ENCODE data around the gene OR2M7. TPM values are rescaled to one million over a fixed set of nuclear protein-coding genes. Genes with fewer than 3 reads are reported as not detected.

OR2M7 gene
- total RNA-seq, 1 donor from 2014 or later, result not detected

GRCh38 chr1:248303324-248303723, 21.0 kb downstream of the OR2M7 start, which contains the start of gene OR2T12:
OR2T12 (minus strand) TSS chr1:248303424; CDS start chr1:248295578, 7,846 bp downstream.
- Histone ChIP-seq H3K36me3 (no peaks in the 10 kb centered on the region), H3K4me3 (no peak within 1 kb of the TSS), H3K27ac (replicated peaks) (no peak within 1 kb of the TSS), H3K27me3 (ENCODE audit: low read depth) (no peaks in the 10 kb centered on the region), H3K9me3 (replicated peaks) (peaks cover 10% of the 10 kb centered on the region), H3K4me1 (no peaks in the 10 kb centered on the region)
- TF ChIP-seq CTCF (IDR thresholded peaks at IDR 0.05; ENCODE audit: borderline replicate concordance), result no peak
- DNase-seq, result no peak
- intact Hi-C loops (cut with micrococcal nuclease), result no loop called here

GRCh38 chr1:248288391-248288790, 36.0 kb downstream of the OR2M7 start:
- Histone ChIP-seq H3K36me3 (no peaks in the 10 kb centered on the region), H3K4me3 (no peak overlapping the region), H3K9me3 (replicated peaks) (peaks cover 8% of the 10 kb centered on the region), H3K27ac (replicated peaks) (no peak overlapping the region), H3K4me1 (no peaks in the 10 kb centered on the region), H3K27me3 (ENCODE audit: low read depth) (no peaks in the 10 kb centered on the region)
- TF ChIP-seq CTCF (IDR thresholded peaks at IDR 0.05; ENCODE audit: borderline replicate concordance), result no peak
- no peak for DNase-seq
- intact Hi-C loops (cut with micrococcal nuclease), result no loop called here

- H3K27ac ChIP-seq (replicated peaks), result no peak within 1 kb of the TSS
- no peak for TF ChIP-seq CTCF (IDR thresholded peaks at IDR 0.05; ENCODE audit: borderline replicate concordance)
- H3K9me3 ChIP-seq (replicated peaks), result peaks cover 16% of the 10 kb centered on the region
- H3K36me3 ChIP-seq, result no peaks in the 10 kb centered on the region
- DNase-seq, result no peak
- H3K4me1 ChIP-seq, result no peaks in the 10 kb centered on the region
- no peak within 1 kb of the TSS for H3K4me3 ChIP-seq
- intact Hi-C loops (cut with micrococcal nuclease), result no loop called here
- no peaks in the 10 kb centered on the region for H3K27me3 ChIP-seq (ENCODE audit: low read depth)
Measured at GRCh38 chr1:248277876-248278275, 46.5 kb downstream of the OR2M7 start, which contains the start of gene OR2T33. OR2T33 (minus strand) TSS chr1:248277976; CDS start chr1:248273814, 4,162 bp downstream.

Other genes starting within 250 kb of the OR2M7 start
- not detected for gene OR2L13, start 229.4 kb downstream of the OR2M7 start, total RNA-seq
- not detected for gene OR2M5, start 179.4 kb downstream of the OR2M7 start, total RNA-seq
- not detected for gene OR2M2, start 149.7 kb downstream of the OR2M7 start, total RNA-seq
- gene OR2M3, start 127.3 kb downstream of the OR2M7 start, total RNA-seq, result not detected
- not detected for gene OR2M4, start 93.2 kb downstream of the OR2M7 start, total RNA-seq
- gene OR2T33, start 46.6 kb downstream of the OR2M7 start, total RNA-seq, result not detected
- not detected for gene OR2T12, start 21.1 kb downstream of the OR2M7 start, total RNA-seq
- gene OR14C36, start 24.2 kb upstream of the OR2M7 start, total RNA-seq, result not detected
- gene OR2T4, start 37.1 kb upstream of the OR2M7 start, total RNA-seq, result not detected
- gene OR2T6, start 51.2 kb upstream of the OR2M7 start, total RNA-seq, result not detected
- gene OR2T1, start 78.5 kb upstream of the OR2M7 start, total RNA-seq, result not detected
- not detected for gene OR2T2, start 121.1 kb upstream of the OR2M7 start, total RNA-seq
- not detected for gene OR2T3, start 148.8 kb upstream of the OR2M7 start, total RNA-seq
- not detected for gene OR2T5, start 164.0 kb upstream of the OR2M7 start, total RNA-seq
- gene OR2G6, start 183.5 kb upstream of the OR2M7 start, total RNA-seq, result not detected
- not detected for gene OR2T29, start 238.2 kb upstream of the OR2M7 start, total RNA-seq

Data from left ventricle myocardium inferior (tissue), 1 donor.